HG03095 (cell line): Measurements from ENCODE around the gene CACNG3.
"Not testable (repeated sequence)": the region's sequence is repeated elsewhere in the genome, so short reads cannot be mapped to it uniquely, and the experiment has no call there.

Experiments used
- ATAC-seq: cut with Tn5 transposase; IDR thresholded peaks from one replicate; pipeline ENCODE4 v1.9.1; 2021; ENCODE audit warnings: moderate library complexity; ENCODE audit not compliant: unreplicated experiment

CACNG3 gene

DNA sequence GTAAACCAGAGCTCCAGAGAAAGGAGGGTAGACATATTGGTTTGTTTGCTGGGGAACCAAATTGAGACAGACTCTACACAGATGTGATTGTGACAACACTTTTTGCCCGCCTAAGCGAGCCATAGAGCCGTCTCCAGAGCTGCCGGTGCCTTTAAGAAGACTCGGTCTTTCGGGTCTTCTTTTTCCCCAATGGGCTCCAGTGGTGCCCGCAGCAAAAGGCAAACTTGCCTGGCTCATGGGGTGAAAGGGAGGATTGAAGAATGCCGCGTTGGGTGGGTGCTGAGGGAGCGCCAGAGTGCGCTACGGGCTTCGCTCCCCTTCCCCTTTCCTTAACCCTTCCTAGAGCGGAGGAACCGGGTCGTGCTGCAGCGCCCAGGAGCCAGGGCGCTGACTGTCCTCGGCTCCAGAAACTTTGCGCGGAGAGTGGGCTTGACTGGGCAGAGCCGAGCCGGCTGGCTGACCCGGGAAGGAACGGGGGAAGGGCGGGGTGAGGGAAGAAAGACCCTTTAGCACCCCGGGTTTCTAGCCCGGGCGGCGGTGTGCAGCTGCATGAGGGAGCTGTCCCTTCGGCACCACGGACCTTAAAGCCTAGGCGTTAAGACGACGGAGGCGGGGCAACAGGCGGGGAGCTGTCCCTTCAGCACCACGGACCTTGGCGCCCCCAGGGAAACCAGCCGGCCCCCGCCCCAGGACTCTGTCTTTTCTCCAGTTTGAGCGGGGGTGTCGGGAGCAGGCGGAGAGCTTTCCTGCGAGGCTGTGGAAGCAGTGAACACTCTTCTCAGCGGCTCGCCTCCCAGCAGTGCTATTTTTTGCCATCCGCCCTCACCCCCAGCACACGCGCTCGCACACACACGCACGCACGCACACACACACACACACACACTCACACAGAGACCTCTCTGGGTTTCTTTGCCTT, at the start of gene CACNG3:
Gene CACNG3 (plus strand): TSS at position 880 of the 916 bp plus-strand sequence. CDS start 420 bp downstream, outside the sequence.
- no peak for ATAC-seq

DNA sequence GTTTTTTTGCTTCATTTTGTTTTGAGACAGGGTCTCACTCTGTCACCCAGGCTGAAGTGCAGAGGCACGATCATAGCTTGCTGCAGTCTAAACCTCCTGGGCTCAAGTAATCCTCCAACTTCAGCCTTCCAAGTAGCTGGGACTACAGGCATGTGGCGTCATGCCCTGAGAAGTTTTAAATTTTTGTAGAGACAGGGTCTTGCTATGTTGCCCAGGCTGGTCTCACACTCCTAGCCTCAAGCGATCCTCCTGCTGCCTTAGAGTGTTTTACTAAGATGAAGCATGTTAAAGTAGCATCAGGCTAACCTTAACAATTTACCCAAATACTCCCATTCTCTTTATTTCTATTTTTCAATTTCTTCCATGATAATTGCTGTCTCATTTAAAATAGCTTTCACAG, 49.2 kb upstream of the CACNG3 start:
- no peak for ATAC-seq

DNA sequence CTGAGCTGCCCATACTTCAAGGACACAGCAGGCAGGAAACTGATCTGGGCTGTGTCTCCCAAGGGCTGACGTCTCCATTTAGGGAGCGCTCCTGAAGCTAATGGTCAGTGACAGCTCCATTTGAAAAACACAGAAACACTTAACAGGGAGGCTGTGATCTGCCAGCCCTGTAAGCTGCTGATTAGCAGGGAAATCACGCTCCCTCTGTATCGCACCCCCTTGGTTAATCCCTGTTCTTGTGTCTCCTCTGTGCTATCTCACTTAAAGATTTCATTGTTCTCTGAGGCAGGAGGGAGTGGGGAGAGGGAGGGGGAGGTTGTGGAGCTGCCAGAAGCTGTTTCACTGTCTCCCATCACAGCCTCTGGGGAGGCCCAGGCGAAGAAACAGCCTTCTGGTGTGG, 47.4 kb upstream of the CACNG3 start:
- no peak for ATAC-seq

DNA sequence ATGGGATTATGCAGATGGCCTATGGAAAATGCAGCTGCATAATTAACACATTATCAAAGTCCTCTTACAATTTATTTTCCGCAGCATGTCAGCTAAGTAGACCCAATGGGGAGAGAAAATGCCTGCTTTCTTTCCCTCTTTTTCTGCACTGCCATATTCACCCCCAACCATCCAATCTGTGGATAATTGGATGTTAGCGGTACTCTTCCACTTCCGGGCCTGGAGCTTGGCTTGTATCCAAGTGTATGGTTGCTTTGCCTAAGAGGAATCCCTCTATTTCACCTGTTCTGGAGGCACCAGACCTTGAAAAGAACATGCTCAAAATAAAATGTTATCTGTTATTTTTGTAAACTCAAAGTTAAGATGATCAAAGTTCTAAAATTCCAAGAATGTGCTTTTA, 41.1 kb upstream of the CACNG3 start:
- ATAC-seq: no peak

DNA sequence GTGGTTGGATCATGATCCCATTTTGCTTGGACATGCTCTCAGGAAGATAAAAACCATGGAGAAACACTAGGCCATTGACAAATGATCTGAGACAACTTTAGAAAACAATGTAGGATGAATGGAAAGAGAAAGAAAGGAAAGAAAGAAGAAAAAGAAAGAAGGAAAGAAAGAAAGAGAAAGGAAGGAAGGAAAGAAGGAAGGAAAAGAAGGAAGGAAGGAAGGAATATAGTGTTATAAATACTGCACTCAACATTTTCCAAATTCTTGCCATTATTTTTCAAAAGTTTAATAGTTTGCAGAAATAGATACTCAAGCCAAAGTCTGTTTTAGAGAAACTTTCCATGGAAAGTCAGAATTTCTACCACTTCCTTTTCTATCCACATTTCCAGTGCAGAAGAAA, 39.2 kb upstream of the CACNG3 start:
- no peak for ATAC-seq

DNA sequence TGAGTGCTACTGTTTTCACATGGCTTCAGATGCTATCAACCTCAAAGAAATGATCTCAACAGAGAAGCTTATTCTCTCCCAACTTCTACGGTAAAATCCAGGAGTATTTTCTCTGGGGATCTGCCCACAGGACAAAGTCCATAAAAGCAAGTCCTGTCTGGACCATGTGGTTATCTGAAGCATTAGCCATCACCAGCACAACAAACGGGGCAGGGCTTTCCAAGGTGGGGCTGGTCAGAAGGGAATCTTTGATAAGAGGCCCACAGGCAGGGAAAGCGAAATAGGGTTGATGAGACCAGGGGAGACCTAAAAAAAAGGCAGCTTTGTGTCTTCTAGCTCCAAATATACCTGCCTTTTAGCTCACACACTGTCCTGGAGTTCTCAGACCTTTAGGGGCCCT, 38.7 kb upstream of the CACNG3 start:
- no peak for ATAC-seq

DNA sequence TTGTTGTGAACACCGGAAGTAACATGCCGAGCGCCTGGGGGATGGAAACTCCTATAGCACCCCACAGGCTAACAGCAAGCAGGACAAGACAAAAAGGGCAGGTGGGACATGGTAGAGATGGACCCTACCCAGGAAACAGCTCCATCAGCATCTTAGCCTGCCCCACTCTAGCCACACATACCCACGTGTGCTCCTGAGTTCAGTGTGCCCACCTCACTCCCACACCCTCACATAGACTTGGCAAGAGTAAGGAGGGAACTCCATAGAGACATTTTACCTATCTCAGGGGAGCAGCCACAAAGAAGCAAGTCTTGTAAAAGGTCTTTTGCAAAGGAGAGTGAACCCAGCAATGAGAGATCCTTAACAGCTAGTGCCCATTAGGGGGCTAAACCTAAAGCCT, 37.8 kb upstream of the CACNG3 start:
- no peak for ATAC-seq

DNA sequence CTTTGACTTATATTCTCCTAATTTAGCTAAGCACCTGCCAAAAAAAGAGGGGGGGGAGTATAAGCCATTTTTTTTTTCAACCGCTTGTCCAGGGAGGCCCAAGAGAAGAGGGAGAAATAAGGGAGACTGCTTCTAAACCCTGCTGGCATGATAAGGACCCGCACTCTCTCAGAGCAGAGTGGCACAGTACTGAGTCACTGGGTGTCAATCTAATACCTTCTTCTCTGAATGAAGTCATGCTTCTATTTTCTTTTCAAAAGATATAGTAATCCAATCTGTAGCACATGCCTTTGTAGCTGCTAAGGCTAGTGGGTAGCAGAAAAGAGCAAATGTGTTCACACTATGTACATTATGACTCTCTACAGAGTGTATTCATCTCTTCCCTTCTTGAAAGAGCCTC, 34.9 kb upstream of the CACNG3 start:
- ATAC-seq: no peak

DNA sequence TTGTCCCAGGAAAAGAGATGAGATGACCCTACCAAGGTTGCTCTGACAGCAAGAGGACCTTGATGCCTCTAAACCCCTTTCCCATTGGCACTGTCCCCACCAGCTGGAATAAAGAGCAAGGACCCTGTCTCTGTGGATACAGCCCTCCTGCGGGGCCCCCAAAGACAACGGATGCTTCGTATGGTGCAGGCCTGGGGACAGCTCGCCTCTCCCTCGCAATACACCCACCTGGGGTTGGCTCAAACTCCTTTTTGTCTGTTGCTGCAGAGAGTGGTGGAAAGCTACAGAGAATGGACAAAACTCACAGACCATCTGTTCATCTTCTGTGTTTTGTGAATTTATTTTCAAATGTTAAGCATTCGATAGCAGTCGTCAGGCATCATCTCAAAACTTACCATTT, 27.6 kb upstream of the CACNG3 start:
- no peak for ATAC-seq

DNA sequence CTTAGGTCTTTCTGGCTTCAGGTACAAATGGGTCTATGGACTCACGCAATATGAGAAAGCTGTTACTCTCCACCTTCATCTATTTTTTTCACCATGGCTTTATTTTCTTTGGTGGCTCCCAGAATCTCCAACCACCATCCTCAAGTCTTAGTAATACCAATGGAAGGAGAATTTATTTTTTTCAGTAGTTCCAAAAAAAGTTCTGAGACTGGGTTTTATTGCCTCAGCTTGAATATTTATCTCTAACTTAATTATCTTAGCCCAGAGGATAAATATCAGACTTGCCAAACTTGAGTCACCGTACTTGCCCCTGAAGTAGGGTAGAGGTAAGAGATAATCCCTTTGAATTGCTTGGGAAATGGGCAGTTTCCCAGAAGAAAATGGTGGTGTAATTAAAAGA, 23.2 kb upstream of the CACNG3 start:
- ATAC-seq: no peak

DNA sequence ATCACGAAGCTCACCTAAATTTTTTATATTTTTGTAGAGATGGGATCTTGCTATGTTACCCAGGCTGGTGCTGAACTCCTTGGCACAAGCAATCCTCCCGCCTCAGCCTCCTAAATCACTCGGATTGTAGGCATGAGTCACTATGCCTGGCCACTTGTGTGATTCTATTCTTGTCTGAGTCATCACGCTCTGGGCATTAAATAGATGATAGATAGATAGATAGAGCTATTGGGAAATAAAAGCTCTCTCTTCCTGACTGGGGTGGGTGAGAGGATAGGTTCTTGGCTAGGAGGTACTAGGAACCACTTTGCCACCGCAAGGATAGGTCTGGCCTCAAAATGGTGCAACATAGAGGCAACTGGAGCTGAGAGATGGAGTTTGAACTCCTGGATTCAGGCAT, 21.4 kb upstream of the CACNG3 start:
- ATAC-seq: no peak

DNA sequence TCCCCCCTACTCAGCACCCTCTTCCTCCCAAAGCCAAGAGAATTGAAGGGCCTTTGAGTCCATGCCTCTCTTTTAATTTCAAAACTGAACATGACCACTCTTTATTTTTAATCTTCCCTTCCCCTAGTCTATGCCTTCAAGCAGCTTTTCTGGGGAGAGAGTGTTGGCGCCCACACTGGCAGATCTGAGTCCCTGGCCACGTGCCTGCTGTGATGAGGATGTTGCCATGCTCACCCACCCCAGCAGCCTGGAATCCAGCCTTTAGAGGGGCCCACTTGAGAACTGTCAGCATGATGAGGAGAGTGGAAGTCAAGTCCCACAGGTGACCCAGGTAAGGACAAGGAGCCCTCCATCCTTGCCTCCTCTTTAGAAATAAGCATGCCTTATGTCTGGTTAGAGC, 20.3 kb upstream of the CACNG3 start:
- no peak for ATAC-seq

DNA sequence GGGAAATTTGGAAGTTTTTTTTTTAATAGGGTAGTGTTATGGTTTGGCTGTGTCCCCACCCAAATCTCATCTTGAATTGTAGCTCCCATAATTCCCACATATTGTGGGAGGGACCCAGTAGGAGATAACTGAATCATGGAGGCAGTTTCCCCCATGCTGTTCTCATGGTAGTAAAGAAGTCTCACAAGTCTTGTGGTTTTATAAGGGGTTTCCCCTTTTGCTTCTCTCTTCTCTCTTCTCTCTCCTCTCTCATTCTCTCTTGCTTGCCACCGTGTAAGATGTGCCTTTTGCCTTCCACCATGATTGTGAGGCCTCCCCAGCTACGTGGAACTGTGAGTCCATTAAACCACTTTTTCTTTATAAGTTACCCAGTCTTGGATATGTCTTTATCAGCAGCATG, 17.3 kb upstream of the CACNG3 start:
- ATAC-seq: not testable (repeated sequence)

DNA sequence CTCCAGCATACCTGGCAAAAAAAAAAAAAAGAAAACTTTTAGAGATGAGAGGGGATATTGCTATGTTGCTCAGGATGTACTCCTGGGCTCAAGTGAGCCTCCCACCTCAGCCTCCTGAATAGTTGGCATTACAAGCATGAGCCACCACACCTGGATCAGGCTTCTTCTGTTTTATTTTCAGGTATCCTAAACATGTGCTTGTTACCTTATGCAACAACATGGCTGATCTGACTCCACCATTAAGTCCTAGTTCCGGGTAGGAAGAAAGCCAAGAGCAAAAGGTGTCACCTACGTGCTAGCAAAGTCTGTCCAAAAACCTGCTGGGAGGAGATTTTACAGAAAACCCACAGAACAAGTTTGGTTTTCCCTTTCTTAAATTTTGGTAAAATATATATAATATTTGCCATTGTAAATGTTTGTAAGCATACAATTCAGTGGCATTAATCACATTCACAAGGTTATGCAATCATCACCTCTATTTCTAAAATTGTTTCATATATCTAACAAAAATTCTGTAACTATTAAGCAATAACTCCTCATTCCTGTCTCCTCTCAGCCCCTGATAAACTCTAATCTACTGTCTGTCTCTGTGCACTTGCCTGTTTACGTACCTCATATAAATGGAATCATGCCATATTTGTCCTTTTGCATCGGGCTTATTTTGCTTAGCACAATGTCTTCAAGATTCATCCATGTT, 9.1 kb upstream of the CACNG3 start:
- no peak for ATAC-seq

DNA sequence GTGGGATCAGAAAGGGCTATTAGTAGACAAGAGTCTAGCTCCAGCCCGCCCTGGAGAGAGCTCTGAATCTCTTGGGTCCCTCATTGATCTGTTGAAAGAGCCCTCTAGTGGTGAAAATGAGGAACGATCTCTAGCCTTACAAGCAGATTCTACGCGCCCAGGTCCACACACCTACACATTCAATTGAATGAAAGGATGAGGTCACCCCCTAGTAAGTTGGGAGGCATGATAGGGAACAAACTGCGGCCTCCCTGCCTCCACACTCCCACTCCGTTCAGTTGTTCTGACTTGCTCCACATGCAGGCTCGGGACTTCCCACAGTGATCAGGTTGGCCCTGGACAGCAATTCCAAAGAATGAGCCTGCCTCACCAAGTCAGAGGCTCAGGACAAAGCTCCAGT, 2.9 kb upstream of the CACNG3 start:
- ATAC-seq: no peak

DNA sequence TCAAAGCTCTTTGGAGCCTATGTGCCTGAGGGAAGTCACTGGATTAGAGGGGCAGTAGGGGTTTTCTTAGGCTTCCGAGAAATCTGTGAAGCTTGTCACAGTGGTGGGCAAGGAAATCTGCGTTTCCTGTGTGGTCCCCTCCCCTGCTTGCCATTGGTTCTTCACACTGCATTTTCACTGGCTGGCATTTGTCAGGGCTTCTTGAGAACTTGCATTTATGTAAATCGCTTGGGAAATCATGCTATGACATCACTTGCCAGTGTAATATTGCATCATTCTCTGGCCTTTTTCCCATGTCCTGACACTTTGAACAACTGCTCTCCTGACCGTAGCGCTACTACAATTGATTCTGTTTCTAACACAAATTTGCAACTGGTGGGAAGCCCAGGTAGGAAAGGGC, 1.8 kb downstream of the CACNG3 start:
- no peak for ATAC-seq

DNA sequence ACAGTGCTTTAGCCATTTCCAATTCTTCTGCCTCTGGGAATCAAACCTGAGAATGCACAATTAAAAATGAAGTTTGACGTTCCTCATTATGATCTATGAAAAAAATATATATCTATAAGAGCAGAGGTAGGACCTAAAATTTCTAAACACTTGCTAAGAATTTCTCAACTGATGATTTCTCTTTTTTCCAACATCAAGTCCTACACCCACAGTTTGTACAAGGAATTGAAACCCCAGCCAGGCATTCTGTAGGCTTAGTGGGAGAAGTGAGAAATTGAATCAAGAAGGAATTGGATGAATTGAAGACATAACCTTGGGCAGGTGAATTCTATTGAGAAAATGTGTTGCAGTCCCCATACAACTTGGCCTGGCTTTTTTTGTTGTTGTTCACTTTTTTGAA, 2.7 kb downstream of the CACNG3 start:
- ATAC-seq: no peak

DNA sequence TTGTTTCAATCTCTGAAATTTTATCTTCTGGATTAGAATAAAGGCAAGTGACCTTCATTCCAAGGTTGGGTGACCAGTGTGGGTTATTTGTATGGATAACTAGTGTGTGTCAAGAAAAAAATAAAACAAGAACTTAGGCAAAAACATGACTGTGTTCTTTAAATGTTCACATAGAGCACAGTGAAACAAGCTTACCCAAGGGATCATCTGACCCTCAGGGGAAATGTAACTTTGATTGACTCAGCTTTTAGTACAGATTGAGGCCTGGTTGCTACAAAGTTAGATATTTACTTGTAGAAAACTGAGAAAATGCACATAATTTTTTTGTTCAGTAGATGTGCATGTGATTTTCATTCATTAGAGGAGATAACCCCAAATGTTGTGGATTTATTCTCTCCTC, 6.7 kb downstream of the CACNG3 start:
- ATAC-seq: no peak

DNA sequence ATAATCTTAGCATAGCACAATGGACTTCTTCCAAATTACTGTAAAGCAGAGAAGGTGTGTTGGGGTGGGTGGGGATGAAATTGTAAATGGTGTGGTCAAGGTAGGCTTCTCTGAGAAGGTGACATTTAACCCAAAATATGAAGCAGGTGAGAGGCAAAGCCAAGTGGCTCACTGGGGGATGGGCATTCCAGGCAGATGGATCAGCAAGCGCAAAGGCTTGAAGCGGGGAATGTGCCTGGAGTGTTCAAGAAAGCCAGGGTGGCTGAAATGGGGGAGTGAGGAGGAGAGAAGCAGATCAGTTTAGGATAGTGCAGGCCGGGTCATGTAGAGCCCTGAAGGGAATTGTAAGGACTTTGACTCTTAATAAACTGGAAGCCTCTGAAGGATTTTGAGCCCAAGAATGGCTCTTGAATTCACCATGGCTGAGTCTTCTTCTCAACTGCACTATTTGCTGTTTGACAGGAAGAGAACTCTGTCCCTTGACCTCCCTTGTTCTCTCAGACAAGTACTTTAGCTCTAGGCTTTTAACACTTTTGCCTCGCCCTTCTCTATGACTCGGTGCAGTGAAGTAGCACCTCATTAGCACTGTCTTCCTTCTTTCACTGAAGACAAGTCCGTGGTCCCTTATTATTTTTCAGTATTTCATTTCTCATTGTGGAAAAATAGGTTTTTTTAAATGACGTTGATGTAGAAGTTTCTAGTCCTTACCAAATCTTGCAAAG, 14.7 kb downstream of the CACNG3 start:
- no peak for ATAC-seq

DNA sequence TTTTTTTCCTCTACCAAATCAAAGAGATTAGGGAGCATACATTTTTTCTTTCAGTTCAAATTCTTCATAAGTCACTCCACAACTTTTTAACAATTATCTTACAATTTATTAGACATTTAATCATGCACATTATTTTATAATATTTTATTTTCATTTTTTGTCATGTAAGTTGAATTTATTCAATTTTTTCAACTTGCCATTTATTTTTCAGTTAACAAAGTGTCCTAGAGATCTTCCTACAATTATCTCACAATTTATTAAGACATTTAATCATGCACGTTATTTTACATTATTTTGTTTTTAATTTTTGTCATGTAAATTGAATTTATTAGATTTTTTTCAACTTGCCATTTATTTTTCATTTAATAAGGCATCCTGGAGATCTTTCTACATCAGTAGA, 16.2 kb downstream of the CACNG3 start:
- ATAC-seq: no peak

DNA sequence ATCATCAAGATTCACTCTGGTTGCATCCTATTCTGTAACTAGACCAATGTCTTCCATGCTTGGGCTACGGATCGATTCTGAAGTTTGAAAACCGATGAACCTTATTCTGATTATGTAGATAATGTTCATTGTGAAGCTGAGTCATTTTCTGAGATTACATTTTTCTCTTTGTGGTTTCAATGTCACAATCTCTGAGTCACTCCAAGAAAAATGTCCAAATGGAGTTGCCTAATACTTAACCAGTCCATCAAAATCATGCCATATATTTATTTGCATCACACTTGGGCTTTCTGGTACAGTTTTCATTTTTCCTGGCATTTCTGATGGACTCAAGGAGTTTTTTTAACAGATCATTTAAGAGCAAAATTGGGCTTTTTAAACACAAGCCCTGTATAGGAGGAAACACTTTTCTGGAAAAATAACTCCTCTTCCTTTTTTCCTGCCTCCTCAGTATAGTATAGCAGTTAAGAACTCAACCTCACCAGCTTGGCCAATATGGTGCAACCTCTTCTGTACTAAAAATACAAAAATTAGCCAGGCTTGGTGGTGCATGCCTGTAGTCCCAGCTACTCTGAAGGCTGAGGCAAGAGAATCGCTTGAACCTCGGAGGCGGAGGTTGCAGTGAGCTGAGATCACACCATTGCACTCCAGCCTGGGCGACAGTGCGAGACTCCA, 17.5 kb downstream of the CACNG3 start:
- no peak for ATAC-seq
